ENCODE data around the gene CYP4F2. TPM values are rescaled to one million over a fixed set of nuclear protein-coding genes. Genes with fewer than 3 reads are reported as not detected.

Gene CYP4F2, protein sequence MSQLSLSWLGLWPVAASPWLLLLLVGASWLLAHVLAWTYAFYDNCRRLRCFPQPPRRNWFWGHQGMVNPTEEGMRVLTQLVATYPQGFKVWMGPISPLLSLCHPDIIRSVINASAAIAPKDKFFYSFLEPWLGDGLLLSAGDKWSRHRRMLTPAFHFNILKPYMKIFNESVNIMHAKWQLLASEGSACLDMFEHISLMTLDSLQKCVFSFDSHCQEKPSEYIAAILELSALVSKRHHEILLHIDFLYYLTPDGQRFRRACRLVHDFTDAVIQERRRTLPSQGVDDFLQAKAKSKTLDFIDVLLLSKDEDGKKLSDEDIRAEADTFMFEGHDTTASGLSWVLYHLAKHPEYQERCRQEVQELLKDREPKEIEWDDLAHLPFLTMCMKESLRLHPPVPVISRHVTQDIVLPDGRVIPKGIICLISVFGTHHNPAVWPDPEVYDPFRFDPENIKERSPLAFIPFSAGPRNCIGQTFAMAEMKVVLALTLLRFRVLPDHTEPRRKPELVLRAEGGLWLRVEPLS
- total RNA-seq, result under 1 TPM in 1 of 4 donors, not detected in 3; 0.98 TPM

- Histone ChIP-seq H3K27ac (no peak within 1 kb of the TSS), H3K9me3 (no peaks in the 10 kb centered on the region), H3K4me3 (no peak within 1 kb of the TSS), H3K27me3 (peaks cover 2 to 5% (median 4%) of the 10 kb centered on the region in 3 donors), H3K36me3 (no peaks in the 10 kb centered on the region), H3K4me1 (no peaks in the 10 kb centered on the region)
- ATAC-seq (no peak), DNase-seq (no peak)
- intact Hi-C loops (cut with DNase I; ENCODE audit: low total_unique reads) (no loop called here), in situ Hi-C loops (cut with MboI; ENCODE audit: low sequenced_read_pairs in 4 of 4) (no loop called here)
- TF ChIP-seq POLR2A (IDR thresholded peaks at IDR 0.05) (no peak), CTCF (IDR thresholded peaks at IDR 0.05 in 4 of 5, conservative IDR thresholded peaks at IDR 0.05 in 1 of 5) (no peak)
Observed at GRCh38 chr19:15897738-15898276, at the start of gene CYP4F2. CYP4F2 (minus strand) TSS chr19:15898074; CDS start chr19:15897611, 463 bp downstream.

DNA sequence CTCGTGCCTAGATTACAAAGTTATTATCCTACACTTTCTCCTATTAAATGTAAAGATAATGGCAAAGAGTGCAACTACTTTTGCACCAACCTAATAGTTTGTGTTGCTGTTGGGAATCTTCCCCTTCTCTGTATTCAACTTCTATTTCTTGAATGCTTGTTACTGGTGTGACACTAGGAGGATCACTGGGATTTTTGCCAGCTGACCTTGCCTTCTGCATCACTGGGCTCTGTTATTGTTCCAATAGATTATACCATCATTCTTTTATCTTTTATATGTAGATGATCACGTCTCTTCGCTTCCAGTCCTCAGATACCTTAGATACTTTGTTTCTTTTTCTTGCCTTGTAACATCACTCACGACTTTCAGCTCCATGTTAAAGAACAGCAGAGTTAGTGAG lies 47.4 kb upstream of the CYP4F2 start:
- H3K27ac ChIP-seq, result no peak overlapping the region
- TF ChIP-seq POLR2A (IDR thresholded peaks at IDR 0.05), result no peak
- no peak for ATAC-seq
- no peak overlapping the region for H3K4me3 ChIP-seq
- no peaks in the 10 kb centered on the region for H3K4me1 ChIP-seq
- peaks cover 0 to 10% (median 0%) of the 10 kb centered on the region in 3 donors for H3K9me3 ChIP-seq
- intact Hi-C loops (cut with DNase I; ENCODE audit: low total_unique reads), result no loop called here
- H3K36me3 ChIP-seq, result no peaks in the 10 kb centered on the region
- no peak for DNase-seq
- H3K27me3 ChIP-seq, result peaks cover 0 to 5% (median 0%) of the 10 kb centered on the region in 3 donors
- in situ Hi-C loops (cut with MboI; ENCODE audit: low sequenced_read_pairs in 4 of 4), result no loop called here

- ATAC-seq (no peak), DNase-seq (no peak)
- Histone ChIP-seq H3K27ac (no peak overlapping the region), H3K27me3 (peaks cover 0 to 5% (median 0%) of the 10 kb centered on the region in 3 donors), H3K36me3 (no peaks in the 10 kb centered on the region), H3K4me1 (no peaks in the 10 kb centered on the region), H3K4me3 (no peak overlapping the region), H3K9me3 (peaks cover 0 to 9% (median 0%) of the 10 kb centered on the region in 3 donors)
- intact Hi-C loops (cut with DNase I; ENCODE audit: low total_unique reads) (no loop called here), in situ Hi-C loops (cut with MboI; ENCODE audit: low sequenced_read_pairs in 4 of 4) (no loop called here)
- TF ChIP-seq POLR2A (IDR thresholded peaks at IDR 0.05) (no peak), CTCF (IDR thresholded peaks at IDR 0.05 in 4 of 5, conservative IDR thresholded peaks at IDR 0.05 in 1 of 5) (no peak)
Observed at GRCh38 chr19:15944401-15944800, 46.5 kb upstream of the CYP4F2 start.

GRCh38 chr19:15937771-15938170 lies 39.9 kb upstream of the CYP4F2 start:
- in situ Hi-C loops (cut with MboI; ENCODE audit: low sequenced_read_pairs in 4 of 4) (no loop called here), intact Hi-C loops (cut with DNase I; ENCODE audit: low total_unique reads) (no loop called here)
- Histone ChIP-seq H3K4me1 (no peaks in the 10 kb centered on the region), H3K9me3 (no peaks in the 10 kb centered on the region), H3K36me3 (no peaks in the 10 kb centered on the region), H3K27ac (no peak overlapping the region), H3K4me3 (no peak overlapping the region), H3K27me3 (peaks cover 0 to 5% (median 0%) of the 10 kb centered on the region in 3 donors)
- TF ChIP-seq POLR2A (IDR thresholded peaks at IDR 0.05), result no peak
- no peak for TF ChIP-seq CTCF (IDR thresholded peaks at IDR 0.05 in 4 of 5, conservative IDR thresholded peaks at IDR 0.05 in 1 of 5)
- DNase-seq, result no peak
- ATAC-seq, result no peak

DNA sequence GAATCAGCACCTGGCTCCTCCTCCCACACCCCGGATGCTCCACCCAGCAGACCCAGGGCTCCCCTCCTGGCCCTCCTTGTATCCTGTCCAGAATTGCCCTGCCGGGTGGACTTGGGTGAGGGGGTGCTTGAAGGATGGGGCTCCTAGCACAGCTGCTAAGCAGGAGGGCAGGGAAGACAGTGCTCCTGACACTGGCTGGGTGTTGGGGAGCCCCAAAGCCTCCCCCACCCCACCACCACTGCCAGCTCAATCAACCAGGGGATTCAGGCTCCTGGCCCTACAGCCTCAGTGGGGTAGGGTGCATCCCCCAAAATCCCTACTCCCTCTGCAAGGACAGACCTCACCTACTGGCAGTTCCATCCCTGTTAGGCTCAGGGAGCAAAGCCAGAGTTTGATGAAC lies 39.1 kb upstream of the CYP4F2 start:
- DNase-seq, result no peak
- Histone ChIP-seq H3K4me3 (no peak overlapping the region), H3K4me1 (no peaks in the 10 kb centered on the region), H3K9me3 (no peaks in the 10 kb centered on the region), H3K27me3 (no peaks in the 10 kb centered on the region), H3K27ac (no peak overlapping the region), H3K36me3 (no peaks in the 10 kb centered on the region)
- in situ Hi-C loops (cut with MboI; ENCODE audit: low sequenced_read_pairs in 4 of 4), result no loop called here
- no peak for ATAC-seq
- TF ChIP-seq CTCF (IDR thresholded peaks at IDR 0.05 in 4 of 5, conservative IDR thresholded peaks at IDR 0.05 in 1 of 5) (no peak), POLR2A (IDR thresholded peaks at IDR 0.05) (no peak)
- intact Hi-C loops (cut with DNase I; ENCODE audit: low total_unique reads), result no loop called here
